Heart left ventricle (tissue), 16 donors: ENCODE data around the gene TP53RK. TPM values are rescaled to one million over a fixed set of nuclear protein-coding genes. Genes with fewer than 3 reads are reported as not detected.
A peak's percentile ranks its signal among the peaks of the same experiment; 100 is the strongest.

ENCODE experiments used
- ATAC-seq, 4 donors: fragments of 200-7000 bp; cut with Tn5 transposase; one replicate each; pipeline ENCODE4 v1.9.1; 2020 to 2022; ENCODE audit warnings: moderate library complexity in 4 of 4, mild to moderate bottlenecking in 3 of 4, moderate number of reproducible peaks in 1 of 4
- DNase-seq, 5 donors: peaks; one replicate each; pipeline ENCODE4 v3.0.0-alpha.2; 2020
- H3K27ac ChIP-seq, 12 donors: fragments of 200-600 bp; sonication (generic) in 4 of 12; one replicate each; pipeline versions ENCODE4 v1.5.0 to v1.8.0; 2016 to 2022; ENCODE audit warnings: mild to moderate bottlenecking in 2 of 12
- H3K27me3 ChIP-seq, 9 donors: fragments of 200-600 bp; sonication (generic) in 2 of 9; one replicate each; pipeline versions ENCODE4 v1.5.1 to v1.8.0; 2016 to 2022; ENCODE audit warnings: mild to moderate bottlenecking in 3 of 9
- H3K36me3 ChIP-seq, 9 donors: fragments of 200-600 bp; sonication (generic) in 2 of 9; one replicate each; pipeline versions ENCODE4 v1.5.0 to v1.8.0; 2018 to 2022; ENCODE audit warnings: mild to moderate bottlenecking in 2 of 9
- H3K4me1 ChIP-seq, 12 donors: fragments of 200-600 bp; sonication (generic) in 4 of 12; one replicate each; pipeline versions ENCODE4 v1.5.0 to v1.8.0; 2016 to 2022; ENCODE audit warnings: mild to moderate bottlenecking in 3 of 12
- H3K4me3 ChIP-seq, 12 donors: fragments of 200-600 bp; sonication (generic) in 4 of 12; one replicate each; pipeline versions ENCODE4 v1.5.0 to v1.8.0; 2017 to 2022; ENCODE audit warnings: mild to moderate bottlenecking in 9 of 12, moderate library complexity in 4 of 12
- H3K9me3 ChIP-seq, 12 donors: fragments of 200-600 bp; sonication (generic) in 4 of 12; one replicate each; pipeline versions ENCODE4 v1.5.0 to v1.8.0; 2016 to 2022; ENCODE audit warnings: mild to moderate bottlenecking in 1 of 12
- CTCF ChIP-seq, 12 donors: fragments of 200-600 bp; sonication (generic) in 4 of 12; IDR thresholded peaks; one replicate each; pipeline versions ENCODE4 v1.5.0 to v1.8.0; 2018 to 2022; ENCODE audit warnings: antibody characterized with exemption in 12 of 12, mild to moderate bottlenecking in 5 of 12
- POLR2A ChIP-seq, 2 donors: fragments of 450-650 bp; IDR thresholded peaks; one replicate each; pipeline ENCODE4 v1.6.1; 2017; ENCODE audit warnings: antibody characterized with exemption in 2 of 2, mild to moderate bottlenecking in 2 of 2, moderate library complexity in 2 of 2
- WGBS, 4 donors: extraction: QIAGEN DNeasy Blood & Tissue Kit in 2 of 4; methylation state at CpG; one replicate each; pipeline versions ENCODE4 v1.1.5 to v1.1.7; 2013 to 2018; 5-methylcytosine and 5-hydroxymethylcytosine counted together
- intact Hi-C, 10 donors: fragments of 100-400 bp; cut with DNase I; formaldehyde crosslinking; loops; one replicate each; pipeline versions ENCODE4 v1.11.1 to v1.14.2; 2022
- polyA plus RNA-seq, 2 donors: library from polyadenylated mRNA; stranded (reverse); fragments of 200-250 nt; gene quantifications; one replicate each; pipeline ENCODE4 v1.2.3, GENCODE V29; 2013
- total RNA-seq, 9 donors: library from RNA; depleted of rRNA in 2 of 9; stranded (reverse); fragments of >200 nt in 2 of 9; fragmentation: NEBNext Ultra II Directional in 3 of 9; extraction: Animal tissue kit (Norgen Biotek cat#: 25700) in 3 of 9; gene quantifications; one replicate each; pipeline versions ENCODE4 v1.1.0 to v1.2.4, GENCODE V29; 2016 to 2023
- donor health status: ischemic (EF 13 %, LVEDD 7.1; RV severe dilation, severe dysfunction).
- donor health status: healthy with polysubstance abuse.
- donor health status: DM: no; HTN: yes; CAD: no.
- donor health status: DM: no; HTN: no; CAD: no.
- donor health status: ischemic (EF 25% LVEDD 6.9; RV normal size, moderate dysfunction).
- donor health status: ischemic (EF 25% LVEDD 5.7; RV mildly dilated, moderate dysfunction).
- donor health status: healthy.
- donor health status: DM: yes; HTN: yes; CAD: no.
- donor health status: ischemic (EF 35%, LVEDD 5.7; RV mildly dilated, moderate dysfunction).
- donor health status: nonischemic (EF 11% LVEDD 7.7; RV severe dilation, severe dysfunction).
- donor health status: DM: yes; HTN: yes; CAD: no.
- donor health status: PGD.
- donor health status: ischemic (EF 29% LVEDD 5.4; RV normal size, mild dysfunction).
- donor health status: nonischemic (EF 23%, LVEDD 6.1; RV moderate dilation, normal function).

TP53RK gene
- total and polyA plus RNA-seq, 11 donors: 5.0 to 10.8 (median 7.9) TPM

GRCh38 chr20:46701057-46701456 is 11.8 kb upstream of the TP53RK start:
- TF ChIP-seq POLR2A (IDR thresholded peaks at IDR 0.05): no peak
- no peak for TF ChIP-seq CTCF (IDR thresholded peaks at IDR 0.05)

GRCh38 chr20:46700481-46700880 is 11.2 kb upstream of the TP53RK start:
- Histone ChIP-seq H3K27me3 (peaks cover 0 to 17% (median 0%) of the 10 kb centered on the region in 9 donors), H3K4me1 (peaks cover 0 to 5% (median 0%) of the 10 kb centered on the region in 12 donors), H3K9me3 (peaks cover 0 to 5% (median 0%) of the 10 kb centered on the region in 12 donors), H3K36me3 (no peaks in the 10 kb centered on the region), H3K4me3 (no peak overlapping the region), H3K27ac (no peak overlapping the region)
- ATAC-seq (no peak), DNase-seq (no peak)
- intact Hi-C loops: no loop called here
- 54 to 61% (median 57%) methylated on average over 6 of the region's 6 CpGs for WGBS, 4 donors
- TF ChIP-seq CTCF (IDR thresholded peaks at IDR 0.05): no peak
- no peak for TF ChIP-seq POLR2A (IDR thresholded peaks at IDR 0.05)

More at GRCh38 chr20:46701057-46701456, 11.8 kb upstream of the TP53RK start:
- Histone ChIP-seq H3K4me1 (peaks cover 0 to 1% (median 0%) of the 10 kb centered on the region in 12 donors), H3K27me3 (peaks cover 0 to 17% (median 0%) of the 10 kb centered on the region in 9 donors), H3K4me3 (no peak overlapping the region), H3K27ac (no peak overlapping the region), H3K9me3 (peaks cover 0 to 5% (median 0%) of the 10 kb centered on the region in 12 donors), H3K36me3 (no peaks in the 10 kb centered on the region)
- 79 to 90% (median 80%) methylated on average over 2 of the region's 2 CpGs for WGBS, 4 donors
- intact Hi-C loops: no loop called here
- DNase-seq (no peak), ATAC-seq (no peak)

- Histone ChIP-seq H3K27ac (no peak overlapping the region), H3K4me3 (no peak overlapping the region), H3K36me3 (no peaks in the 10 kb centered on the region), H3K4me1 (peaks cover 0 to 5% (median 0%) of the 10 kb centered on the region in 12 donors), H3K27me3 (peaks cover 0 to 17% (median 0%) of the 10 kb centered on the region in 9 donors), H3K9me3 (peaks cover 0 to 5% (median 0%) of the 10 kb centered on the region in 12 donors)
- DNase-seq (no peak), ATAC-seq (no peak)
- TF ChIP-seq POLR2A (IDR thresholded peaks at IDR 0.05) (no peak), CTCF (IDR thresholded peaks at IDR 0.05) (peak in 9 of 12 donors; percentile 15 to 42 (median 31))
- intact Hi-C loops: no loop called here
- WGBS, 4 donors: 48 to 53% (median 50%) methylated on average over 12 of the region's 12 CpGs
These were observed 10.6 kb upstream of the TP53RK start for GRCh38 chr20:46699651-46700359.

- intact Hi-C loops: no loop called here
- H3K9me3 ChIP-seq: peaks cover 0 to 5% (median 0%) of the 10 kb centered on the region in 12 donors
- H3K4me3 ChIP-seq: no peak overlapping the region
- DNase-seq: no peak
- no peak for ATAC-seq
- H3K27me3 ChIP-seq: peaks cover 0 to 17% (median 0%) of the 10 kb centered on the region in 9 donors
- peaks cover 0 to 7% (median 0%) of the 10 kb centered on the region in 12 donors for H3K4me1 ChIP-seq
- TF ChIP-seq CTCF (IDR thresholded peaks at IDR 0.05) (no peak), POLR2A (IDR thresholded peaks at IDR 0.05) (no peak)
- no peaks in the 10 kb centered on the region for H3K36me3 ChIP-seq
- WGBS, 4 donors: 80 to 89% (median 88%) methylated on average over 2 of the region's 2 CpGs
- no peak overlapping the region for H3K27ac ChIP-seq
These were observed 9.5 kb upstream of the TP53RK start for GRCh38 chr20:46698788-46699187.
